H1 (cell line): ENCODE data around the gene CXCL12. TPM values are rescaled to one million over a fixed set of nuclear protein-coding genes. Genes with fewer than 3 reads are reported as not detected.

Experiments
- CTBP2 ChIP-seq: IDR thresholded peaks from 2 replicates; pipeline ENCODE4 v1.7.0; 2011; ENCODE audit warnings: borderline replicate concordance, mild to moderate bottlenecking, moderate library complexity, mixed read lengths, low read length; ENCODE audit not compliant: insufficient read depth, insufficient read length
- polyA plus RNA-seq, 7 experiments: library from polyadenylated mRNA; depleted of rRNA in 3 of 7; stranded (reverse) in 5 of 7; unstranded in 2 of 7; fragments of >200 nt in 5 of 7; fragments of 200-250 nt in 2 of 7; gene quantifications; 1 replicate in 5 of 7; 2 replicates in 1 of 7; 4 replicates in 1 of 7; pipeline versions ENCODE4 v1.2.1 to v1.2.3, GENCODE V29; 2011 to 2013; ENCODE audit warnings: missing spikeins in 2 of 7, mixed read lengths in 2 of 7
- total RNA-seq: library from RNA; stranded (reverse); fragmentation: NEBNext Ultra II Directional; extraction: Animal tissue kit (Norgen Biotek cat#: 25700); gene quantifications from 2 replicates; pipeline ENCODE4 v1.2.1, GENCODE V29; 2021

CXCL12 gene
- total and polyA plus RNA-seq, 2 of the 8 experiments (the other 6 are each of a cell fraction or from before 2014, with no cell fraction given), result 51.4 to 53.8 TPM

GRCh38 chr10:44419790-44420549 lies 35.1 kb upstream of the CXCL12 start (continued):
- TF ChIP-seq CTBP2, result no peak
